GM10847 (cell line): ENCODE results near the gene WWP2.

Experiments
- POLR2A ChIP-seq: IDR thresholded peaks from 2 replicates; pipeline ENCODE4 v1.6.1; 2011; ENCODE audit not compliant: insufficient read length; ENCODE audit errors: extremely low read depth

The WWP2 gene

GRCh38 chr16:69761983-69762813, at the start of gene WWP2:
Gene WWP2, plus strand, starts transcription at chr16:69762332. Its CDS starts 24,679 bp downstream, at chr16:69787011.
- TF ChIP-seq POLR2A, result peak; percentile 82

GRCh38 chr16:69712914-69713581, 49.1 kb upstream of the WWP2 start:
- TF ChIP-seq POLR2A, result no peak

- TF ChIP-seq POLR2A, result no peak
Observed at GRCh38 chr16:69717066-69717465, 45.1 kb upstream of the WWP2 start.

- TF ChIP-seq POLR2A, result no peak
Observed at GRCh38 chr16:69718111-69718764, 43.9 kb upstream of the WWP2 start.

- TF ChIP-seq POLR2A, result no peak
Observed at GRCh38 chr16:69720822-69721430, 41.2 kb upstream of the WWP2 start.

- no peak for TF ChIP-seq POLR2A
Observed at GRCh38 chr16:69721441-69721957, 40.6 kb upstream of the WWP2 start.

- TF ChIP-seq POLR2A, result no peak
Observed at GRCh38 chr16:69724414-69724873, 37.7 kb upstream of the WWP2 start.

GRCh38 chr16:69724981-69725479, 37.1 kb upstream of the WWP2 start:
- no peak for TF ChIP-seq POLR2A

- no peak for TF ChIP-seq POLR2A
Observed at GRCh38 chr16:69725480-69726312, 36.4 kb upstream of the WWP2 start.

- TF ChIP-seq POLR2A, result peak; percentile 67
Observed at GRCh38 chr16:69726313-69727060, 35.6 kb upstream of the WWP2 start, which contains the start of gene NQO1. Gene NQO1, minus strand, starts transcription at chr16:69726560. Its CDS starts 121 bp downstream, at chr16:69726439.

GRCh38 chr16:69727916-69728270, 34.2 kb upstream of the WWP2 start:
- TF ChIP-seq POLR2A, result no peak

- TF ChIP-seq POLR2A, result no peak
Observed at GRCh38 chr16:69732101-69732500, 30.0 kb upstream of the WWP2 start.

- TF ChIP-seq POLR2A, result no peak
Observed at GRCh38 chr16:69741519-69741918, 20.6 kb upstream of the WWP2 start.
